Loucy (cell line): ENCODE data around the gene FERD3L.

Source experiments
- CTCF ChIP-seq: fragments of 200-600 bp; sonication (generic); conservative IDR thresholded peaks from 2 replicates; pipeline ENCODE4 v1.5.1; 2014; ENCODE audit warnings: mild to moderate bottlenecking, antibody characterized with exemption, low read length
- EZH2phosphoT487 ChIP-seq: fragments of 200-600 bp; IDR thresholded peaks from 2 replicates; pipeline ENCODE4 v1.6.1; 2018; ENCODE audit warnings: antibody characterized with exemption, mild to moderate bottlenecking, moderate library complexity, borderline replicate concordance

- TF ChIP-seq CTCF, result no peak
- TF ChIP-seq EZH2phosphoT487, result no peak
Measured at GRCh38 chr7:19175241-19175640, 30.0 kb upstream of the FERD3L start.
